Esophagus squamous epithelium (tissue), 4 donors: ENCODE results near the gene VSIG4.

Experiments used
- CTCF ChIP-seq, 6 experiments: fragments of 450-650 bp in 4 of 6; fragments of 200-600 bp in 2 of 6; sonication (generic) in 2 of 6; IDR thresholded peaks; one replicate each; pipeline ENCODE4 v1.5.1; 2016 to 2019; ENCODE audit warnings: antibody characterized with exemption in 6 of 6, mild to moderate bottlenecking in 4 of 6, moderate library complexity in 4 of 6
- POLR2A ChIP-seq, 4 donors: fragments of 450-650 bp; IDR thresholded peaks; one replicate each; pipeline ENCODE4 v1.6.1; 2017; ENCODE audit warnings: antibody characterized with exemption in 4 of 4, mild to moderate bottlenecking in 4 of 4, moderate library complexity in 3 of 4

GRCh38 chrX:66050140-66050569 is 10.3 kb upstream of the VSIG4 start:
- TF ChIP-seq CTCF (IDR thresholded peaks at IDR 0.05) (no peak), POLR2A (IDR thresholded peaks at IDR 0.05) (no peak)
